SK-N-SH (cell line): ENCODE data around the gene ERC2.

ENCODE experiments used
- CTCF ChIP-seq: fragments of 200-600 bp; sonication (generic); IDR thresholded peaks from 2 replicates; pipeline ENCODE4 v1.6.1; 2017; ENCODE audit warnings: antibody characterized with exemption, mild to moderate bottlenecking, moderate library complexity
- EZH2phosphoT487 ChIP-seq: fragments of 200-600 bp; sonication (generic); IDR thresholded peaks from 2 replicates; pipeline ENCODE4 v1.6.1; 2017; ENCODE audit warnings: low read depth, mixed run types, mild to moderate bottlenecking, antibody characterized with exemption, moderate library complexity, borderline replicate concordance
- MAX ChIP-seq: IDR thresholded peaks from 2 replicates; pipeline ENCODE4 v1.4.0; 2012; ENCODE audit warnings: low read depth
- REST ChIP-seq: IDR thresholded peaks from 2 replicates; pipeline ENCODE4 v1.6.1; 2012; ENCODE audit warnings: mild to moderate bottlenecking, low read depth, low read length, moderate library complexity
- TF ChIP-seq, protein P1 (sequence below): fragments of 150-350 bp; IDR thresholded peaks from 2 replicates; pipeline ENCODE4 v1.6.1; 2016; ENCODE audit warnings: mild to moderate bottlenecking, low read depth, low read length

DNA sequence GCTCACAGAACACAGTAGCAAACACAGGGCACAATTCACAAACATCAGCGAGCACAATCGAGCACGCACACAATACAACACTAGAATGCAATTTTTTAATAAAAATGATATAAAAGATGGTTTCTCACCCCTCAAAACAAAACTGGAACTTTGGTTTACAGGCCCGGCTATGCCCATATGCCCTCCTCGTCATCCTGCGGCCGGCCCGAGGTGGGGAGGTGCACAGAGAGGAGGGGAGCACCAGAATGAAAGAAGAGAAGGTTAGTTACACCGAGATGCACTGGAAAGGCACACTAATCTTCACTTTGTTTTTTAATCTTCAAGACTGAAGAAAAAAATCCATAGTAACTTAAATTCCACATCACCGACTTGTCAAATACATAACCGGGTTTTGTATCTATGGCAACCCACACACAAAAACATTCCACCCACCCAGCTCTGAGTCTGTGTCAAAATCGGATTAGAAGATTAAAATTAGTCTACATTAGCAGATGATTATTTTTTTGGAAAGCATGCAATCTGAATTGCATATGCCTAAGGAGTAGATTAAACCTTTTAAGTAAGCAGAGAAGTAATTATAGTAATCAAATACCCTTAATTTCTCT lies 784.5 kb downstream of the ERC2 start:
- TF ChIP-seq CTCF = no peak
- no peak for TF ChIP-seq REST
- TF ChIP-seq EZH2phosphoT487 = no peak
- TF ChIP-seq, protein P1, sequence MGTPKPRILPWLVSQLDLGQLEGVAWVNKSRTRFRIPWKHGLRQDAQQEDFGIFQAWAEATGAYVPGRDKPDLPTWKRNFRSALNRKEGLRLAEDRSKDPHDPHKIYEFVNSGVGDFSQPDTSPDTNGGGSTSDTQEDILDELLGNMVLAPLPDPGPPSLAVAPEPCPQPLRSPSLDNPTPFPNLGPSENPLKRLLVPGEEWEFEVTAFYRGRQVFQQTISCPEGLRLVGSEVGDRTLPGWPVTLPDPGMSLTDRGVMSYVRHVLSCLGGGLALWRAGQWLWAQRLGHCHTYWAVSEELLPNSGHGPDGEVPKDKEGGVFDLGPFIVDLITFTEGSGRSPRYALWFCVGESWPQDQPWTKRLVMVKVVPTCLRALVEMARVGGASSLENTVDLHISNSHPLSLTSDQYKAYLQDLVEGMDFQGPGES = no peak
- TF ChIP-seq MAX = no peak
